Activated CD4-positive, alpha-beta T cell treated with anti-CD3 and anti-CD28 coated beads, Interleukin-2, amount 50 U/mL, for 16 hours (primary cell): Measurements from ENCODE around the gene KLHDC4.
"Not testable (repeated sequence)": the region's sequence is repeated elsewhere in the genome, so short reads cannot be mapped to it uniquely, and the experiment has no call there.

Source experiments
- DNase-seq: peaks from one replicate; pipeline ENCODE4 v3.0.0-alpha.2; 2020

Gene KLHDC4

GRCh38 chr16:87696726-87697125, 69.1 kb downstream of the KLHDC4 start:
- no peak for DNase-seq

DNA sequence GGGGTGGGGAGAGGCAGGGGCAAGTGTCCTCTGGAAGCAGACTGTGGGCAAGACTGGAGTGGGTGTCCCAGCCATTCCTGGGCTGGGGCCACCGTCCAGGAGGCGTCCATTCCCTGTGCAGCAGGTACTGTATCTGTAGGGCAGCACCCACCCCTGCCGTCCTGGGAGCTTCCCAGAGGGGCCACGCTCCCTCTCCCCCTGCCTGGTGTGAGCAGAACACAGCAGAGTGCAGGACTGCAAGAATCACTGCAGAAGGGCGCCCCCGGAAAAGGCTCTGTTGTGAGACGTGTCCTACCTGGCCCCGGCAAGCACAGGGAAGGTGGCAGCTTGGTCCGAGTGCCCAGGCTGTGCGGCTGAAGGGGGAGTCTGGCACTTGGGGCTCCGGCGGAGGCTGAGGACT, 70.3 kb downstream of the KLHDC4 start:
- DNase-seq = no peak

- DNase-seq = no peak
Measured at GRCh38 chr16:87694441-87695125, 71.2 kb downstream of the KLHDC4 start.

GRCh38 chr16:87693827-87694226, 72.0 kb downstream of the KLHDC4 start:
- no peak for DNase-seq

GRCh38 chr16:87692756-87693155, 73.0 kb downstream of the KLHDC4 start:
- no peak for DNase-seq

GRCh38 chr16:87692176-87692575, 73.6 kb downstream of the KLHDC4 start:
- DNase-seq = no peak

GRCh38 chr16:87691686-87692079, 74.1 kb downstream of the KLHDC4 start:
- no peak for DNase-seq

GRCh38 chr16:87690911-87691685, 74.7 kb downstream of the KLHDC4 start:
- DNase-seq = no peak

DNA sequence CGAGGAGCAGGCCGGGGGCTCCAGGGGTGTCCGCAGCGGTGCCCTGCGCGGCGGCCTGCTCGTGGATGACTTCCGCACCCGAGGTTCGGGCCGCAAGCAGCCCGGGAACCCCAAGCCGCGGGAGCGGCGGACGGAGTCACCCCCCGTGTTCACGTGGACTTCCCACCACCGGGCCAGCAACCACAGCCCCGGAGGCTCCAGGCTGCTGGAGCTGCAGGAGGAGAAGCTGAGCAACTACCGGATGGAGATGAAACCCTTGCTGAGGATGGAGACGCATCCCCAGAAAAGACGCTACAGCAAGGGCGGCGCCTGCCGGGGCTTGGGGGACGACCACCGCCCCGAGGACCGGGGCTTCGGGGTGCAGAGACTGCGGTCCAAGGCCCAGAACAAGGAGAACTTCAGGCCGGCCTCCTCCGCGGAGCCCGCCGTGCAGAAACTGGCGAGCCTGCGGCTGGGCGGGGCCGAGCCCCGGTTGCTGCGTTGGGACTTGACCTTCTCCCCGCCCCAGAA, 75.8 kb downstream of the KLHDC4 start:
- DNase-seq = no peak

GRCh38 chr16:87688876-87689815, 76.6 kb downstream of the KLHDC4 start:
- no peak for DNase-seq

GRCh38 chr16:87687998-87688529, 77.7 kb downstream of the KLHDC4 start:
- no peak for DNase-seq

- no peak for DNase-seq
Measured at GRCh38 chr16:87687126-87687910, 78.5 kb downstream of the KLHDC4 start.

DNA sequence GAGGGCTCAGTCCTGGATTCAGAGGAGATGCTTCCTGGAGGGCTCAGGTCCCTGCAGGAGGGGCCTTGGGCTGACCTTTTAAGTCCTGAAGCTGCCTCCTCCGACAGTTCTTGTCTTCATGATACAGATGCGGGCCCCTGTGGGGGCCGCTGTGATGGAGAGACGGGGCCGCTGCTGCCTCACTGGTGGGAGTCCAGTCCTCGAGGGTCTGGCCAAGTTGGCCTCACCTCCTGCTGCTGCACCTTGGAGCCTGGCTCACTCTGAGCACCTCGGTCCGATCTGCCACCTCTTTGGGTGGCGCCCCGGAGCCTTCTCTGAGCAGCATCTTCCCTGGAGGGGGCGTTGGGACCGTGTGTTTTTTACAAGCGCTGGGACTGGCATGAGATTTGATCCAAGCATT, 79.1 kb downstream of the KLHDC4 start:
- no peak for DNase-seq

DNA sequence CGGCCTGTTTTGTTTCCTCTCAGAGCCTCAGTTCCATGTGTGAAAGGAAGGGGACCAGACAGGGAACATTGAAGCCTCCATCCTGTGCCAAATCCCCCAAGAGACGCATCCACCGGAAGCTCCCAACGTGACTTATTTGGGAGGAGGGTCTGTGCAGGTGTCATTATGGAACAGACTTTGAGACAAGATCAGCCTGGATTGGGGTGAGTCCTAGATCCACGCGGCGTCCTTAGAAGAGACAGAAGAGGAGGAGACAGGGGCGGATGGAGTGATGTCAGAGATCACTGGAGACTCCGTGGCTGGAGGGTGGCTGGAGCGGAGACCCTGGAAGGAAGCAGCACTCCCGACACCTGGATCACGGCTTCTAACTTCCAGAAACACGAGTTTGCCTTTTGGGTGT, 80.0 kb downstream of the KLHDC4 start:
- DNase-seq = no peak

DNA sequence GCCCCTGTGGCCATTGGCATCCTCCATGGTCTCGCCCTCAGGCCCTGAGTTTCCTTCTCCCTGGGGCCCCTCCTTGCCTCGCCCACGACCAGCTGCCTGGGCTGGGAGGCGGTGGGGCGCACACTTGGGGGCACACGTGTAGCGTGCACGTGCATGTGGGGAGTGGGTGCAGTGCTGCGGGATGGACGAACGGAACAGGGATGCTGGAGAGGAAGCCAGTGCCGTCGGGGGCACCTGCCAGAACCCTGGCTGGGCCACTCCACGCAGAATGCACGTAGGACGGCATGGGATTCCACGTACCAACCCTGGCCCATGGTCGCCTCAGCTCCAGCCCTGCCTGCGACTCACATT, 80.4 kb downstream of the KLHDC4 start:
- DNase-seq = no peak

DNA sequence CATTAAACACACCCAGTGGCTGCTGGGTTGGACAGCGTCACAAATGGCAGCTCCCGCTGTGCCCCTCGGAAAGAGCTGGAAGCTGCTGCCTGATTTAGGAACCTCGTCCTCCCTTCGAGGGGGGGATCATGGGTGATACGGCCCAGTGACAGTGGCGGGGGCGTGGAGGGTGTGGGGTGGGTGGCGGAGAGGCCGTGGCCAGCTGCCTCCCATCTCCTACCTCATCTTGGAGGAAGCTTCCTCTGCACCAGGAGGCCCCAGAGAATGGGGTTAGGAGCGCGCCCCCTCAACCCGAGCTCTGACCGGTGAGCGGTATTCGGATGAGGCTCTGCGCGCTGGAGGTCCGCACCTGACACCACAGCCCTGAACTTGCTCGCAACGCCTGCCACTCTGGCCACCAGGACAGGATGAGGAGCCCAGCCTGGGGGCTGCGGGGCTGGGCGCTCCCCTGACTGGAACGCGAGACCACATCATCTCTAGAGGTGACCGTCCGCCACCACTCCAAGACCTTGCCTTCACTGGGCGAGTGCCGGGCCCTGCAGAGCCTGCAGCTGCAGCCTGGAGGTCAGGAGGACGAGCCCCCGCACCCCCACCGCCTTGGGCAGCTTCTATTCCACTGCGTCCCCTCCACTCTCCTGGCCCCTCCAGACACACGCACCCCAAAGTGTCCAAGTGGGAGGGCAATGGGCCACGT, 80.9 kb downstream of the KLHDC4 start:
- no peak for DNase-seq

DNA sequence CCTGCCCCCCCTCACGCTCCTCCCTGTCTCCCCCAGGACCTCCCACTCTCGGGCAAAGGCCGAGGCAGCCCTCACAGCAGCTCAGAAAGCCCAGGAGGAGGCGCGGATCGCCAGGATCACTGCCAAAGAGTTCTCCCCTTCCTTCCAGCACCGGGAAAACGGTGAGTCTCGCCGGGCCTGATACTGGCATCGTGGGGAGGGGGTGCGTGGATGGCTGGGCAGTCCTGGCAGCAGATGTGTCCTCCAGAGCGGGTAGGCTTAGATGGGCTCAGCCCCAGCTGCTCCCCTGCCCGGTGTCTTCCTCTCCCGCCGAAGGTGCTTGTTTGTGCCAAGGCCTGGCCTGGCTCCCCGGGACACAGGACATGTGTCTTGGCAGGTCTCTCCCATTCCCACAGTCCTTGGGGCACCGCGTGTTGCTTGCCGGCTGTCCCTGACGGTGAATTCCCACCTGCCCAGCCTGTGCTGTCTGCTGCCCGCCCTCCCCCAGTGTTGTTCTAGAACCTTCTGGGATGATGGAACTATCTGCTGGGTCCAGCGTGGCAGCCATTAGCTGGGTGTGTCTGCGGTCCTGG, 81.6 kb downstream of the KLHDC4 start:
- DNase-seq = no peak

DNA sequence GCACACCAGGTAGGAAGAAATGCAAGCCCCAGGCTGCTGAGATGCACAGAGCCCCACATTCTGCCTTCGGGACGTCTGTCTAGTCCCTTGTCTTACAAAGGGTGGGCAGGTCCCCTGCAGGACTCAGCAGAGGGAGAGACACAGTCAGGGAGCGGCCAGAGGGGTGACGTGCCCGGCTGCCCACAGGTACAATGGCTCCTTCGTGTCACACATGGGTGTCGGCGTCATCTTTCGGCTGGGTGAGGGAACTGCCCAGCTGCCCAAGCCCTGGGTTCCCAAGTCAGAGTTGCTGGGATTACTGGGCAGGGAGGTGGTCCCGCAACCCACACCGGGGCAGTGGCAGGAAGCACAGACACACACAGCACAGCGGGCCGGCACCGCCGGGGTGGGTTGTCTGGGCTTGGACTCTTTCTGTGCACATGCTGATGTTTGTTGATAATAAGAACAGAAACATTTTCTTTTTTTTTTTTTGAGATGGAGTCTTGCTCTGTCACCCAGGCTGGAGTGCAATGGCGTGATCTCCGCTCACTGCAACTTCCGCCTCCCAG, 82.9 kb downstream of the KLHDC4 start:
- DNase-seq = no peak

DNA sequence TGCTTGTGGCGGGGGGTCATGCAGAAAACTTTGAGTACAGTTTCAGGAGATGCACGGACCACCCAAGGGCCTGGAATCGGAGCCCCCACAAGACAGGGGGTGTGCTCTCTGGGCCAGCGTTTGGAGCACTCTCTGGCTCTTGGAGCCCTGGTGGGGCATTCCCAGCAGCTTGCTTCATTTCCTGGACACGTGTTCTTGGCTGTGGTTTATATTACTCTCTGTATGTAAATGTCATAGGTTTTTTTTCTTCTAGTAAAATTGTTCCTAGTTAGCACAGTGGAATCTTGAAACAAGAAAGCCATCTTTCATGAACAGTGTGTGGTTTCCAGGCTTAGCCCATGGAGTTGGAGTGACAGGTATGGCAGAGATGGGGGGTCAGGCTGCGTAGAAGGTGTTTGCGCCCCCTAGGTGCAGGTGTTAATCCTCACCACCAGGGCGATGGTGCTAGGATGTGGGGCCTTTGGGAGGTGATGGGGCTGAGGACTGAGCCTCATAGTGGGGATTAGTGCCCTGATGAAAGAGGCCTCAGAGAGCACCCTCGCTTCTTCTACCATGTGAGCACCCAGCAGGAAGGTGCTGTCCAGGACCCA, 83.7 kb downstream of the KLHDC4 start:
- DNase-seq = no peak

DNA sequence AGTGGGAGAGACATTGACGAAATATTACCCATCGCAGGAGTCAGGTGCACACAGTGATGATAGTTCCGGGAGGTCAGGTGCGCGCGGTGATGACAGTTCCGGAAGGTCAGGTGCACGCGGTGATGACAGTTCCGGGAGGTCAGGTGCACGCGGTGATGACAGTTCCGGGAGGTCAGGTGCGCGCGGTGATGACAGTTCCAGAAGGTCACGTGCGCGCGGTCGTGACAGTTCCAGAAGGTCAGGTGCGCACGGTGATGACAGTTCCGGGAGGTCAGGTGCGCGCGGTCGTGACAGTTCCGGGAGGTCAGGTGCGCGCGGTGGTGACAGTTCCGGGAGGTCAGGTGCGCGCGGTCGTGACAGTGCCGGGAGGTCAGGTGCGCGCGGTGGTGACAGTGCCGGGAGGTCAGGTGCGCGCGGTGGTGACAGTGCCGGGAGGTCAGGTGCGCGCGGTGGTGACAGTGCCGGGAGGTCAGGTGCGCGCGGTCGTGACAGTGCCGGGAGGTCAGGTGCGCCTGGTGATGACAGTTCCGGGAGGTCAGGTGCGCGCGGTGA, 84.7 kb downstream of the KLHDC4 start:
- not testable (repeated sequence) for DNase-seq
